ENCODE data around the gene CDH12.
"Not testable (repeated sequence)": the region's sequence is repeated elsewhere in the genome, so short reads cannot be mapped to it uniquely, and the experiment has no call there.

Gene CDH12

DNA sequence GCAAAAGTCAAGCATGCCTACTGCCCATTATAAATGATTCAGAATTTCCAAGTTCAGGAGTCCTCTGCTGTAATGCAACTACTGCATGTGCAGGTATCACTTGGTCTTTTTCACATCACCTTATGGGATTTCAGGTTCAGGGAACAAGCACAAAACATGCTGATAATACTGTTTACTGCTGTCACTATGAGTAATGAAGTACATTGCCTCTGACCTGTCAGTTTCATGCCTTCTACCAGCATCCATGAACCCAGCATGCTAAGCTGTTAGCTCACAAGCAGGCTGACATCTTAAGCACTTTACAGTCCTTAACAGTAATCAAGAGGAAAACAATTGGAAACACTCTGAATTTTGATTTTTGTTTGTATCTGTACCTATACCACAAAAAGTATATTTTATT lies 743.8 kb downstream of the CDH12 start:
- DNase-seq = no peak

DNA sequence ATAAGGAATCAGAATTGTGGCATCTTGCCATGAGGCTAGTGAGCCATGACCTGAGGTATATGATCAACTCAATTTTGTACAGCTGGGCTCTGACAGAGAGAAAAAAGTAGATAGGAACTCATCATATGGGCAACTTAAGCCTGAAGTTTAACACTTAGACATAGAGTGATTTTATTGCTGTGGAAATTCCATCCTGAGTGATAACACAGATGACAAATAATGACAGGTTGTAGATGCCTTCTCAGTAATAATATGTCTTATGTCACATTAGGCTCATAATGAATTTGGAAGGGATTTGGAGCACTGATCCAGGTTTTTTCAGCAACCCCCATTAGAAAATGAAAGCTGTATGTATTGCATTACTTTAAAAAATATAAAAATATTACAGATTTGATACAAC lies 744.6 kb downstream of the CDH12 start:
- DNase-seq = no peak

DNA sequence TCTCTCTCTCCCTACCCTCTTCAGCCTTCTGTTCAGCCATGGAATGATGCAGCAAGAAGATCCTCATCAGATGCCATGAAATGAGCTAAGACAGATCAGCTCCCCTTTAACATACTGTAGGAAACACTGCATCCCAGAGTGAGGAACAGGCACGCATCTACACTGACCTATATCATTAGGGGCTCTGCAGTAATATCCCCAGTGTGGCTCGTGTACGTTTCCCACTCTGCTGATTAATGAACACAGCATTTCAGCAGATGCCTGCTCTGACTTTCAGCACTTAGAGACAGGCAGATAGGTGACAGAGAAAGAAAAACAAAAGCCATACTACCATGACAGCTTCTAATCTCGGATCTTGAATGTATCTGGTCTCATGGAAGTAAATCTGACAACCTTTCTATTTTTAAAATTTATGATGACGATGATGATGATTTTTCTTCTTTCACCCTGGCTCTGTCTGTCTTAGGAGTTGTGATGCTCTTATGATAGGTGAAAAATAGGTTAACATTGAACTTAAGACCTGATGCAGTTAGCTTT lies 750.3 kb downstream of the CDH12 start:
- DNase-seq = no peak

DNA sequence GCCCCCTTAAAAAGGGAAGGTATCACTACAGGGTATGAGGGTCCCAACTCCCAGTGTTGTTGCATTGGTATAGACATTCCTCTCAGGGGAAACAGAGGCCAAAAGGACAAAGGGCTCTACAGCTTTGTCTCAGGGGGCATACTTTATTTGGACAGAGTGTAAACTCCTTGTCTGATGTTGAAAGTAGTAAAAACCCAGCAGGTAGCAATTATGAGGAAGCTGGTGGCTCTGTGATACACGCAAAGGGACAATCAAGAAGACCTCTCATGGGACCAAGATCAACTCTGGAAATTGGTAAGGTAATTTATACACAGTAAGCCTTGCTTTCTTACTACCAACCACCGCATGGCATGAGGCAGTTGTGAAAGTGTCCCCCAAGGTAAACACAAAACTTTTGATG lies 764.6 kb downstream of the CDH12 start:
- DNase-seq = no peak

DNA sequence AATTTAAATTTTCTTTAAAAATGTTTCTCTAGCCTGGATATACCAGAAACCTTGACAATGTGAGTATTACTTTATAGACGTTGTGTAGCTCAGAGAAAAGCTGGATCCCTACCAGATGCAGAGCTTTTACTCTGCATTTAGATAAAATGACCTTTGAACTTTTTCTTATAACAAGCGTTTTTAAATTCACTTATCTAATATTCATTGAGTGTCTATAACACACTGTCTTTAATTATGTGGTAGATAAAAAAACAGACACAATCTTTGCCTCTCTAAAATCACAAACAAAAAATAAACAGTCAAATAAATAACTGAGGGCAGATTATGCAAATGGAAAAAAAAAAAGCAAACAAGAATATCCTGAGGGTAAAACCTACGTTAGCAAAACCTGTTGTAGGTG lies 773.6 kb downstream of the CDH12 start:
- DNase-seq = no peak

DNA sequence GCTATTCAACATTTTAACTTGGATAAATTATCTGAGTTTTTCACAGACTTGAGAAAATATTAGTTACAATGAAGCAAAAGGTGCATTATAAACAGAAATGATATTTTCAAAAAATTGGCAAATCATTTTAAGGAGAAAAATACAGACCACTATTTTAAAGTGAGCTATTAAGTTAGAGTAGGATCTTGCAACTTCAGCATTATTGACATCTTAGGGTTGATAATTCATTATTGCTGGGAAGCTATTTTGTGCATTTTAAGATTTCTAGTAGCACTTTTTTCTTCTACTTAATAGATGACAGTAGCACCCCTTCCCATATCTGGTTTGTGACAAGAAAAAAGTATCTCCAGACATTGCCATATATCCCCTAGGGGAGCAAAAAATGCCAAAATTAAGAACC lies 774.1 kb downstream of the CDH12 start:
- DNase-seq = no peak

DNA sequence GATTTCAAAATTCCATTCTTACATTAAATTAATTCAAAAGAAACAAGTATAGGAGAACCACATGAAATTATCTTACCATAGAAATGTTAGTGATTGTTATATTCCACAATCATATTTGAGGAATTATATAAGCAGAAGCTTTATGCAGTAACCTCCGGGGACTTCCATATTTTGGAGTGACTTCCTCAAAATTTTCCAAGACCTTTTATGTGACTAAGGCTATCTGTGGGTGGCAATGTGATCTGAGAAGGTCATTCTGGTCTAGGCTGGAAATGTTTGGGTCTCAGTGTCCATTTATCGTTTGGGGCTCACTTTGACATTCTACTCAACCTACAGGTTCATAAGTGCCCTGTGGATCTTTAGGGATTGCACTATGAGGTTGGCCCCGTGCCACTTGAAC lies 776.6 kb downstream of the CDH12 start:
- no peak for DNase-seq

DNA sequence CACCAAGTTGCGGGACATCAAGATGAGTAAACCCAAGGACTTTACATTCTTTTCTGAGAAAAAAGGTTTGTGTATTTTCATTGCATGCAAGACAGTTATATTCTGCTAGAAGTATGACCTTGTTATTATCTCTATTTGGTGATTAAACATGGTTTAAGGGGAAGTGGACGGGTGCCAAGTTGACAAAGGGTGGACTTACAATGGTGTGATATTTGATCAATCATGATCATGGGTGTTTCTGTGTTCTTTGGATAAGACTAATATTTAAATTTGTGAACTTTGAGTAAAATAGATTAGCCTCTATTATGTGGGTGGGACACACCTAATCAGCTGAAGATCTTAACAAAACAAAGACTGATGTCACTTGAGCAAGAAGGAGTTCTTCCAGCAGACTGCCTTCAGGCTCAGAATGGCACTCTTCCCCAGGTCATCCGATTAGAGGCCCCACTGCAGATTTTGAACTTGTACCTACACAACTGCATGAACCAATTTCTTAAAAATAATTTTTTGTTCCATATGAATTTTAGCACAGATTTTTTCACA lies 782.9 kb downstream of the CDH12 start:
- no peak for DNase-seq

DNA sequence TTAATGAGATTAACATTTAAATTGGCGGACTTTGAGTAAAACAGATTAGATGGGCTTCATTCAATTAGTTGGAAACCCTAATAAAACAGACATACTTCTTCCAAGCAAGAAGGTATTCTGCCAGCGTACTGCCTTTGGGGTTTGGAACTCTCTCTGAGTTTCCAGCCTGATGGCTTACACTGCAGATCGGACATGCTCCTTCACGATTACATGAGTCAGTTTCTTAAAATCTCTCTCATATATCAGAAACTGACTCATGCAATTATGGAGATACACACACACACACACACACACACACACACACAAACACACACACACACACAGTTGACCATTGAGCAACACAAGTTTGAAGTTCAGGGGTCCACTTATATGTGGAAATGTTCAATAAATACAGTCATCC lies 789.4 kb downstream of the CDH12 start:
- no peak for DNase-seq

DNA sequence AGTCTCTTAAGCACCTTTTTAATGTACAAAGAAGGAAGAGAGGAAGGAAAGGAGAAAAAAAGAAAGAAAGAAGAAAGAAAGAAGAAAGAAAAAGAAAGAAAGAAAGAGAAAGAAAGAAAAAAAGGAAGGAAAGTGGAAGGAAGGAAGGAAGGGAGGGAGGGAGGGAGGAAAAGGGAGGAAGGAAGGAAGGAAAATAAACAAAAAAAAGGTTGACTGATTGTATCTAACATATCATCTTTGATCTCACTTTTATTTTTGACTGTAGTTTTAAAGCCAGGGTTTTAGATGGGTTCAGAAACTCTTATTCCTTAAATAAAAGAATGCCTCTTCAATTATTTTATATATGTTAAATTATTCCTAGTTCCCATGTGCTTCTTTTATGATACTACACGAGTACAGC lies 794.5 kb downstream of the CDH12 start:
- DNase-seq = no peak

DNA sequence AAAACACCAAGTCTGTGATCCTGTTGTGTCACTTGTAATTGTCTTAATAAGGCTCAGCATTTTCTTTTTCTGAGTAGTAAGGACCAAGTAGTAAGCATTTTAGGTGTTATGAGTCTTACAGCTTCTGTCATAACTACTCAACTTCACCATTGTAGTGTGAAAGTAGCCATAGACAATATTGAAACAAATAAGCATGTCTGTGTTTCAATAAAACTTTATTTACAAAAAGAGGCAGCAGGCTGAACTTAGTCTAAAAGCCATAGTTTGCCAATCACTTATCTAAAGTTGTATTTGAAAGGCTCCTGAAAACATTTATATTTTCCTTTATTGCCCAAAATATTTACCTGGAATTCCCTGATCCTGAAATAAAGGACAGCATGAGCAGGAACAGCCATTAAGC lies 796.1 kb downstream of the CDH12 start:
- no peak for DNase-seq

DNA sequence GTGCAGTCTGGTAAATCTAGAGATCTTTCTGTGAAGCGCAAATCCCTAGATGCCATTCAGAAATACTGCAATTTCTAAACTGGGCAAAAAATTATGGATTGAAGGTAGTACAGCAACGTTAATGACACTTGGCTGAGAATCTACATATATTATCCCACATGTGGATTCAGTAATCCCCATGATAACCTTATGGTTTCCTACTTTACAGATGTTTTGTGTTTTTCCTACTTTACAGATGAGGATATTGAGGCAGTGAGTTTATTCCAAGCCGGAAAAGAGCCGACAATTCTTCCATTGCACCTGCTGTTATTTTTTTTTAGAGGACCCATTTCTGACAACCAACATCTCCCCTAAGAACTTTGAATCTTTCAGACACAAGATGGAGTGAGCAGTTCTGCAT lies 796.5 kb downstream of the CDH12 start:
- DNase-seq = no peak

DNA sequence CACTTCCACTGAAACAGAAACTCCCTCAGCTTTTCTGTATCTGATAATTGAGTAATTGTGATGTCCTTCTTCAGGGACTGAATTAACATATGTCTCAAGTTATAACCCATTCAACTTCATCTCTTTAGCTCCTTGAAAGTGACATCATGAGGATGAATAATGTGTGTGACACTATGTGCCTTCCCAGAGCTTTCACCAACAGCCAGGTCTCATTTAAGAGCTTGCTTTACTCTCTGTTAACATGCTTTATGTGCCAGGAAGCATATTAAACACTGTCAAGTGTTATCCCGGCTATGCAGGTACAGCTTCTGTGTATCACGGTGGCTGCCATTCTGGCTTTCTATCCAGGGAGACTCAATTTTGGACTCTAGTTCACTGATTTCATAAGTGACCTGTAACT lies 799.9 kb downstream of the CDH12 start:
- DNase-seq = no peak

DNA sequence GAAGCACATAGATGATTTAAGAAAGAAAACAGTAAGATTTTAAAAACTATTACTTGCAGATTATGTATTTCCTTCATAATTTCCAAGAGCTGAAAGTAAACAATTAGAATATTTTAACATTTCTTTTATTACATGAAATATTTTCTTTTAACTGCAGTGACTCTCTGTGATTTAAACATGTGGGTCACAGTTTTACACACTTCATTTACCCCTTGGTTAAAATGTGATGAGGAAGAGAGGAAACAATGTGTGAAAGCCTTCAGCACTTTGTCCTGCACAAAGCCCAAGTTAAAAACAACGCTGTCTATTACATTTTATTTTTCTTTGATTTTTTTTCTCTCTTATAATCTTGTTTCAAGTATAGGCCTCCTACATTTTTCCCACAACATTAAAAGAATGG lies 801.3 kb downstream of the CDH12 start:
- no peak for DNase-seq

DNA sequence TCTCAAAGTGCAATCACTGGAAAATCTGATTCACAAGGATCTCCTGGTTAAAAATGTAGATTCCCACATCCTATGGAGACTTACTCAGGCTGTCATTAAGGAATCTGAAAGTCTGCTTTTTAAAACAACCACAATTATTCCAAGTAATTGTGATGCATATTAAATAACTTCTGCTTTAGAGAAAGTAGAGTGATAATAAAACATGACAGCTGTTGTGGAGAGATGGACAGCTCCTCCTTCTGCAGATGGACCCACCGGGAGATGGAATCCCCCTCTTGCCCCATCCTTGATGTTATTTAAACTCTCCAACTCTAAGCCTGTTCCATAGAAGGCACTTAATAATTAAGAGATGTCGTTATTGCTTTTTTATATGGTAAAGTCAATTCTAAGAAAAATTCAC lies 802.2 kb downstream of the CDH12 start:
- no peak for DNase-seq

DNA sequence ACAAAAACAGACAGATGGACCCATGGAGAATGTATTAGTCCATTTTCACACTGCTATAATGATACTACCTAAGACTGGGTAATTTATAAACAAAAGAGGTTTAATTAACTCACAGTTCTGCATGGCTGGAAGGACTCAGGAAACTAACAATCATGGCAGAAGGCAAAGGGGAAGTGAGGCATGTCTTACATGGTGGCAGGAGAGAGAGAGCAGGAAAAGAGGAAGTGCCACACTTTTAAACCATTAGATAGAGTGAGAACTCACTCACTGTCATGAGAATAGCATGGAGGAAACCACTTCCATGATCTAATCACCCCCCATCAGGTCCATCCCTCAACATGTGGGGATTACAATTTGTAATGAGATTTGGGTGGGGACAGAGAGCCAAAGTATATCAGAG lies 808.9 kb downstream of the CDH12 start:
- peak in 1 of 2 experiments; percentile 1 for DNase-seq

DNA sequence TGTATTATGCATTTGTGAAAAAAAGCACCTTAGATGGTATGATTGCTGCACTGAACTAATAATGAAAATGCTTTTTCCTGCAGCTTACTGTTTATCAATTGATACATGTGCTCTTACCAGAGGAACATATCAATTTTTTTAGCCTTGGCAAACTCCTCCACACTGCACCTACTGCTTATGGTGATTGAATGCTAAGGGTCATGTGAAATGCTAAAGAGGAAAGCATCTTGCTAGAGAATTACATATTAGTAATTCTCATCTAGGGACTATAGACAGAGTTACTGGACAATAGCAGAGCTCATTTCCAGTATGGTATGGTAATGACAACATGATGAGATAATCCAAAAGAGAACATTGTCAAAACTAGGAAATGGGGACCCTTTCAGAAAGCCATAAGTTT lies 817.1 kb downstream of the CDH12 start:
- DNase-seq = no peak

DNA sequence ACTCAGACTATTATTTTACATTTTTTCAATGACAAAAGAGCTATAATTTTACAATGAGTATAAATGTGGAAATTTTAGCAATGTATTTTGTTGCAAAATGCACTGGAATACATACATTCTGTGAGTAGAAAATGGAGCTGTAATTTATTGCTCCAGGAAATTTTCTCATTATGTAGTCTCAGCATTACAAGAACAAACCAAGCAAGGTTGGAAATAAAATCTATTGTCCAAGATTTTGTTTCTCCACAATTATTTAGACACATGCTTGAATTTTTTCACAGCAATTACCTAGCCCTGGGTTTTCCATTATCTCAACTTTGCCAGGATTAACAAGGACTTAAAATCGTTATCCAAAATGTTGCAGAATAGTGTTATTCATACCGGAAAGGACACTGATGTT lies 820.1 kb downstream of the CDH12 start:
- no peak for DNase-seq

DNA sequence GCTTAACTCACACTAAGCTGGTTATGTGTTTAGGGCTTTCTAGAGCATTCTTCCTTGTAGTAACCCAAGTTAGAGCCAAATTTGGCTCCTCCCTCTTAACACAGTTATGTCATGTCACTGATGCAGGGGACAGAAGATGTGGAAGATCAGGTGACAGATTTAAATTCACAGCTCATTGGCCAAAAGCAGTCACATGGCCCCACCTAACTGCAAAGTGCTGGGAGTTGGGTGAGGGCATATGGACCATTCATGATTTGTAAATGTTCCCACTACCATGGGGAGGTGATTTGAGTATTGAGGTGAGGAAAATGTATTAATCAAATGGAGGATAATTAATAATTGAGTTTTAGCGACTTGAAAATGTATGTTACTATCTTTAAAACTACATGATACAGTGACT lies 829.4 kb downstream of the CDH12 start:
- no peak for DNase-seq

DNA sequence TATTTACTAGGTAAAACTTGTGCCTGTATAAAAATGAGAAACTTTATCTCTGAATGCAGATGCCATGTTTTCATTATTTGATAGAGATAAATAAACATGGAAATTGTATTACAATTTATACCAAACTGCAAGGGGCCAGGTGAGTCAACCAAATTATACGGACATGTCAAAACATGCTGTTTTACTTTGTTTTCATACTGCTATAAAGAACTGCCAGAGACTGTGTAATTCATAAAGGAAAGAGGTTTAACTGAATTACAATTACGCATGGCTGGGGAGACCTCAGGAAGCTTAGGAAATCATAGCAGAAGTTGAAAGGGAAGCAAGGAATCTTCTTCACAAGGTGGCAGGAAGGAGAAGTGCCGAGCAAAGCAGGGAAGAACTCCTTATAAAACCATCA lies 840.3 kb downstream of the CDH12 start:
- not testable (repeated sequence) for DNase-seq

DNA sequence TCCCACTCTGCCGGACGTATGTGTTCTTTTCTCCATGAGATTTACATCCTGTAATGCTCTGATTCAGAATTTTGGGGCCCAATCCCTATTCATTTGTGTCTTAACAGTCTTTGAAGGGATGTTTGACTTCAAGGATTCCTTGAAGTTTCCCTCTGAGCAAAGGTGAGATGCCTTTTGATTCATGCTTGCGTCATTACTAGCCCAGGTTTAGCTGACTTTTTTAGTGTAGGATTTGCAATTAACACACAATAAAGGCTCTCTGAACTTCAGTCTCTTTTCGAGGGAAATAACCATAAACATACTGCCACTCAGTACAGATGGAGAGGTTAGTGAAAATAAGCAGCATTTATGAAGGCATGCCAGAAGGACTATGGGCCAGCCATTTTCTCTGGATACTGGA lies 842.3 kb downstream of the CDH12 start:
- DNase-seq = not testable (repeated sequence)

DNA sequence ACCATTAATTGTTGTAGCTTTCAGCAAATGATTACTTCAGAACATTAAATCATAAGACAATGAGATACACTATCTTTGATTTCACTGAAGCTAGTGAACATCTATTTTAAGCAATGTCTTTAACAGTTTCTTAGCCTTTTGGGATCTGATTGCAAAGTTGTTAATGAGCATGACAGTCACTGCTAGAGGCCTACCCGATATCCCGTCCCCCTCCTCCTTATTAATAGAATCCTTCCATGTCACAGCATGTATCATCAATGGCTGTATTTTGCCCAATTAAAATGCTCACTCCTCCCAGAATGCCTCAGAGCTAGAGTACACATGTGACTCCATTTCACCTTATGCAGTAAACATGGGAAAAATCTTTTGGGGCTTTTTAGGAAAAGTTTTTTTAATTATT lies 852.0 kb downstream of the CDH12 start:
- DNase-seq = not testable (repeated sequence)

DNA sequence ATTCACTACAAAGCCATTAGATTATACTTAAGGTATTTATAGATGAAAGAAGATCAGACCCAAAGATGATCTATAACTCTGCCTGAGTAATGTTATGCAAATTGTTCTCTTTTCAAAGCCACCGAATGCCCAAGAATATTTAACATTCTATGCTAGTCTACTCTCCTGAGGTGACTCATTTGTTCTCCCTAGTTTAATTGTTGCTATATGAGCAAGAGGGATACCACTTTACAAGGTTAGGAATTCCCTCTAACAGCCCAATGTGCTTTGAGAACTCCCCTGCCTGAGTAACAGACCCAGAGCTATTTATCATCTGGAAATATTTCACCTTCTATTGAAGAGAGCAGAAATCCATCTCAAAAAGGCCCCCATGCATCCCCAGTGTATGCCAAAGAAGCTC lies 867.3 kb downstream of the CDH12 start:
- not testable (repeated sequence) for DNase-seq

DNA sequence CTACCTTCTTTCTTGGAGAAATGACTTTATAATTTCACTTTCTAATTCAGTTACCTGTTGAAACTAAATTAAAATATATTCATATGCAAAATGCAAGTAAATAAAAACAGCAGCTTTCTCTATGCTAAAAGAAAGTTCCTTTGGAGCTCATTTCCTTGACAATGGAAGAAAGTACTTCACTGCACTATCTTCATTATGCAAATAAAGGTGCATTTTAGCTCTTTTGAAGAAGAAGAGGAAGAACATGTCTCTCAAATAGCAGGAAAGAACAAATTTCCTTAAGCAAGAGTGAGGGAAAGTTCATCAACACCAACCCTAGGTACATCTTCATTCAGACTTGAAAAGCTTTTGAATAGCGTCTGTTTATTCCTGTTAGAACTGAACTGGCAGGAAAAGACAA lies 901.6 kb downstream of the CDH12 start:
- not testable (repeated sequence) for DNase-seq

DNA sequence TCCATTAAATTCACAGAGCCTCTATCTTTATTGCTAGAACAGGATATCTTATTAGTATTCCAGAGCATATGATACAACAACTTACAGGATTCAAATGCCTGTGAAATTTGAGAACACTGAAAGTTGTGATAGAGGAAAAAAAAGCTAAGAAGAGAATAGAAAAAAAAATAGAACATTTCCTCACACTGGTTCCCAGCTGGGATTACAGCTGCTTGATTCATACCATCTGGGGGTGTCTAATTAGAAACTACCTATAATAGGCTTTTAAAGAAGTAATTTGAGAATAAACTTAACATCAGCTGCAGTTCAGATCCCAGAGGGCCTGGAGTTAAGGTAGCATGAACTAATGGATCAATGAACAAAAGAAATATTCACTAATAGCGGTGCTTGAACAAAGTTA lies 922.0 kb downstream of the CDH12 start:
- no peak for DNase-seq
